AML-193 (cell line): ENCODE measurements around the gene TTC28.

Source experiments
- DNase-seq, 2 experiments: peaks; one replicate each; lab custom pipeline; 2025; lab: John Stamatoyannopoulos, UW

TTC28 gene

GRCh38 chr22:28269277-28269676 is 410.4 kb downstream of the TTC28 start:
- DNase-seq: no peak

DNA sequence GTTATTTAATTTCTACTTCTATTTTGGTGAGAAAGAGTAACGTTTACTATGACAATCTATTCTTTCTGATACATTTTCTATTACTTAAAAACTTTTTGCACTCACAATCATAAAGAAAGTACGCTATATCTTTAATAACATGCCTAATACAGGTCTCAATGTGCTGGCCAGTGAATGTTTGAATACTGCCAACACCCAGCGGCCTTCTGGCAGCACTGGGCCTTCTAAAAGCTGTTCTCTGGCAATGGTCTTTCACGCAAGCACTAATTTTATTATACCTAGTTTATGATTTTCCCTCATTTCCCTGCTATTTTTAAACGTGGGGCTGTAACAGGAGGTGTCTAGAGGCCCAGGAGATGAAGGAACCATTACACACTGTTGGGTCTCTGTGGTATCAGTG is 410.8 kb downstream of the TTC28 start:
- no peak for DNase-seq

- DNase-seq: no peak
Observed at GRCh38 chr22:28268171-28268570, 411.5 kb downstream of the TTC28 start.

DNA sequence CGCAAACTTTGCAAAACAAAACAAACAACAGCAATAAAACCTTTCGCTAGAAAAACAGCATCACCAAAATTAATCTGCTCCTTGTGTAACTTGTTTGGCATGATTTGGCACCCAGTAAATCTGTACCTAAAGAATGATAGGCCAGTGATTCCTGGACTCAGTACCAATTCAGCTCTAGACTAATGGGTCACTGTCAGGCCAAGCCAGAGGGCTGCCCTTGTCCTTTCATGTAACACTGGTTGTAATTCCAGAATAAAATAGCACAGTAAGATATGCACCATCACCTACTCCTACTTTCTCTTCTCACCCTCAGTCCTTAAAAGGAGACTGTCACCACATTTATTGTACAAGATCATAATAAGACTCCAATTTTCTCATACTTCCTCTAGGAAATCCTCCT is 419.0 kb downstream of the TTC28 start:
- no peak for DNase-seq

- DNase-seq: no peak
Observed at GRCh38 chr22:28259774-28260312, 419.8 kb downstream of the TTC28 start.

- no peak for DNase-seq
Observed at GRCh38 chr22:28254396-28254795, 425.2 kb downstream of the TTC28 start.

DNA sequence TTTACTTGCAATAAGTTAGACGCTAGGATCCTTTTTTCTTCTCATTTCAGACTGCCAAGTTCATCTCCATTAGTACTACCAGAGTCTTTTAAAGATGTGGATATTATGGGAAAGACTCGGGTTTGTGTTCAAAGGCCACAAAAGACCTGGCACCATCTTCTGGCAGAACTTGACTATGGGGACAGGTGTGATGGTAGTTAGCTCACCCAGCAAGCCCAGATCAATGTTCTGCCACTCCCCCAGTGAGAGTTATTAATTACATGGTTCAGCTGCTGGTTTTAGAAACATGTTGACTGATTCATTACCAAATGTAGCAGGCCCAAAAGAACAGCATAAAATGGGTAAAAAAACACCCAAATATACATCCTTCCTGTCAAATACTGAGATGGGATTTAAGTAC is 427.1 kb downstream of the TTC28 start:
- no peak for DNase-seq

DNA sequence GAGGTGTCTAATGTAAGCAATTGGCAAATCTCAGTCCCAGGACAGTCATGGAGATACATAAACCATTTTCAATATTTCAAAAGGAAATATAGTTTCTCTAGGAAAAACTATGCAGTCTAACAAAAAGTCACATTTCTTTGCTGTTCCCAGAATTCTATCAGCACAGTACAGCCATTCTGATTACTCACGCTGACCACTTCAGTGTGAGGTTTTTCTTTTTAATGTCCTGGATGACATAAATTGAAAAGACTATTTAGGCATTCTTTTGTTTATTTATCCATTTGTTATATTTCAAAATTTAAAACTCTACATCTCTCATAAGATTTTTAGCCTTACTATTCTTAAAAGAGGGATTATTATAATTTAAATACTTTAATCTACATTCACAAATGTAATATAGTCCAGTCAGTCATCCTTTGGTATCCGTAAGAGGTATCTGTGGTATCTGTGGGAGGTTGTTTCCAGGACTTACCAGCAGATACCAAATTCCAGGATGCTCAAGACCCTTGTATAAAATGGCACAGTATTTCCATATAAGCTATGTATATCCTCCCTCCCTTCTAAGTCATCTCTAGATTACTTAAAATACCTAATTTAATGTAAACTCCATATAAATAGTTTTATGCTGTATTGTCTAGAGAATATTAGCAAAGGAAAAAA is 429.5 kb downstream of the TTC28 start:
- DNase-seq: no peak

DNA sequence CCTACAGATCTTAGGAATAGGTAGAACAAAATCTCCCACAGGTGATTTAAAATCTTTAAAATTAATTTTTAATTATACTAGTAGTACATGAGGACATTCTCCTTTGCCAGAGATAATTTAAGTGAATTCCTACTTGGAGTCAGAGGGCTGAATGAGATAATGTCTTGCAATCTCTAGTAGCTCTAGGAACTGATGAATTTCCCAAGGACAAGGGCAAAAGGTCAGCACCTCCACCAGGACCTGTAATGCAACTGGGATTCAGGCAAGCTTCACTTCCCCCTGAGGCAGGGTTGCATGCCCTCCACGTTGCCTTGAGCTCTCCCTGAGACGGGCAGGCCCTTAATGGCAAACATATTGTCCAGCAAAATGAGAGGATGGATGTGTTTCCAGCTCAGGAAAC is 430.2 kb downstream of the TTC28 start:
- no peak for DNase-seq

DNA sequence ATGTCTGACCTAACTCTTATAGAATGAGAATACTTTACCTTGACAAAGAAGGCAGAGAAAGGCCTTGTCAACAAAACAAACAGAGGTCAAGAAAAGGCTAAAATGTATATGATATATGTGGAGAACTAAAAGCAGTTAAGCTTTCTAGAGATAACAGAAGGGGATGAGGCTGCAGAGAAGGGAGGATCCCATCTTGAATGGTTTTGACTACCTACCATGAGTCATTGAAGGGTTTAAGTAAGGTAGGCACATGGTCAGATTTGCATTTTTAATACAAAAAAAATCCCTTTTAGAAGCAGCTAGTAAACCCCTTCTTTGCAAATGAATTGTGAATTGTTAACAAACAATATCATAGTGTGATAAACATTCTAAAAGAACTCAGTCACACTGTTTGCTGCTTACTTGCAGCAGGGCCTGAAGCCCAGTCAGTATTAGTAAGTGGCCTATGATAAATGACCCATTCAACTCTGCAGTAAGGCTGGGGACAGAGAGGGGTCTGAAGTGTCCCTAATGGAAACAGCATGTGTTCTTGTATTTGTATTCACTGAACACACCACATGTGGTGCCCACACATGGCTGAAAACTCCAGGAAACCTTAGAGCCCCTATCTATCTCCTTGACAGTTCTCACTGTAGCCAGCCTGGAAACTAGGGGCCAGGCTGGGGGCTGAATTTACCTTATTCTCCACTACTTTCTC is 431.8 kb downstream of the TTC28 start:
- no peak for DNase-seq

DNA sequence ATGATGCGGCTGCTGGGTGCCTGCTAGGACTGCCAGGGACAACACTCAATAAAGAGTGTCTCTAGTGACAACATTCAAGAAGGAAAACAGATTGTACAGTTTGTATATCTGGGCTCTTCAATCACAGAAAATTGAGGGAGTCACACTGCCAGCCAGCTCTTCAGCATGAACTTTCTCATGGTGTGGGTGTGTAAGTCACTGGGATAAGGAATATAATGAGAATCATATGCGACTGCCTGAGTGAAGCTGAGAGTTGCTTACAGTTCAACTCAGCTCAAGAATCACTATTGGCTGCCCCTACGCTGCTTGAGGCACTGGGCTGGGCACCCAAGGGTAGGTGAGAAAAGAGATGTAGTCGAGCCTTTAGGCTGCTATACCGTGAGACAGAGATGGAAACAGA is 432.5 kb downstream of the TTC28 start:
- DNase-seq: no peak

GRCh38 chr22:28246397-28246796 is 433.2 kb downstream of the TTC28 start:
- no peak for DNase-seq

- no peak for DNase-seq
Observed at GRCh38 chr22:28245579-28246224, 433.9 kb downstream of the TTC28 start.

DNA sequence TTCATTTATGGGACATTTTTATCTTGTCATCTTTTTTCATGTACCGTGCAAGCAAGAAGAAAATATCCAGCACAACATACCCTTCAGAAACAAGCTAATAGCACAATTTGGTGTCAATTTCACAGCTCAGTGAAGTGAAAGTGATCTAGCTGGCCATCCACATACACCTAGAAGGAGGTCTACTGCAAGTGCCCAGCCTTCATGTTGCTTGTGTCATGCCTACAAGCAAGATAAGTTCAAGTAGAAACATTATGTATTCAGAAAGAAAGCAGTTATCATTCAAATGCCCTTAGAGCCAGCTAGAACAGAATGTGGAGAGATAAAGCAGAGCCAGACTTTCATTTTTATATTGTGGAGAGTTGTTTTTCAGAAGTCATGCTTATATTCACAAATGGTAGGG is 434.9 kb downstream of the TTC28 start:
- DNase-seq: no peak

- DNase-seq: no peak
Observed at GRCh38 chr22:28243539-28243938, 436.1 kb downstream of the TTC28 start.

GRCh38 chr22:28241656-28242290 is 437.9 kb downstream of the TTC28 start:
- DNase-seq: peak; percentile 23 to 38

DNA sequence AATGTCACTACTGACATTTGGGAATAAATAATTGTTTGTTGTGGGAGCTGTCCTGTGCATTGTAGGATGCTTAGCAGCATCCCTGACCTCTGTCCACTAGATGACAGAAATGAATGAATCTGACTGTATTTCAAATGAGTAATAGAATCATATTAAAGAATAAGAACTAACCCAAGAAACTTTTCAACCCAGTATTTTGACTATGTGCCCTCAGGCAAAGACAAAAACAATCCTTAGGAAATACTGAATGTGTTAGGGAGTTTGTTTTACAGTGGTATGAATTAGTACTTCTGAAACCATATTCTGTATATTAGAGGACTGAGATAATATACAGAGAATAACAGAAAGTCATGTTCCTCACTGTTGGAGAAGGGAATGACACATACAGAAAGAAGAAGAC is 439.7 kb downstream of the TTC28 start:
- DNase-seq: no peak

- no peak for DNase-seq
Observed at GRCh38 chr22:28237783-28238182, 441.9 kb downstream of the TTC28 start.

- DNase-seq: no peak
Observed at GRCh38 chr22:28237112-28237511, 442.5 kb downstream of the TTC28 start.

GRCh38 chr22:28232204-28232603 is 447.4 kb downstream of the TTC28 start:
- DNase-seq: no peak

DNA sequence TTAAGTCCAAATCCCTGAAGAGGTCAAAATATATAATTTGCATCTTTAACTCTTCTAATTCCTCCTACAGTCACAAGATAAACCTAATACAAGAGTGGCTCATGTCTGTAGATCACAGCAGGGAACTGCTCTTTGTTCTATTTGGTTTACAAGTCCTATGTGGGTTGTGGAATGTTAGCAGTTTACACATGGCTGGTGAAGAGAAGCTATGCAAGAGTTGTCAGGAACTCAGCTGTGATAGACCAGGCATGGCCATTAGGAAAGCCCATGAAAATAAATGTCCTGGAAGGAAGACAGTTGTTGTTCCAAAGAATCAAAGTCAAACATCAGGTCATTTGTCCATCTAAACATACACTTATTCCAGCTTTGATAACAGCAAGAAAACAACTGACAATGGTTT is 448.2 kb downstream of the TTC28 start:
- DNase-seq: no peak

GRCh38 chr22:28230671-28231070 is 449.0 kb downstream of the TTC28 start:
- DNase-seq: no peak
